HG03571 (cell line): ENCODE data around the gene TOX2.

Experiments used
- ATAC-seq: cut with Tn5 transposase; IDR thresholded peaks from one replicate; pipeline ENCODE4 v1.9.1; 2021; ENCODE audit not compliant: unreplicated experiment

The TOX2 gene

GRCh38 chr20:43915211-43916072, 790 bp downstream of the TOX2 start:
- ATAC-seq, result no peak

GRCh38 chr20:43916073-43916880, 1.6 kb downstream of the TOX2 start:
- ATAC-seq, result no peak

- no peak for ATAC-seq
Observed at GRCh38 chr20:43916881-43917371, 2.3 kb downstream of the TOX2 start.

GRCh38 chr20:43917380-43917779, 2.7 kb downstream of the TOX2 start:
- no peak for ATAC-seq

- ATAC-seq, result no peak
Observed at GRCh38 chr20:43919686-43920403, 5.2 kb downstream of the TOX2 start.

GRCh38 chr20:43920797-43921196, 6.1 kb downstream of the TOX2 start:
- ATAC-seq, result no peak

GRCh38 chr20:43921227-43921780, 6.7 kb downstream of the TOX2 start:
- no peak for ATAC-seq

GRCh38 chr20:43922614-43923013, 8.0 kb downstream of the TOX2 start:
- no peak for ATAC-seq

- no peak for ATAC-seq
Observed at GRCh38 chr20:43923322-43923721, 8.7 kb downstream of the TOX2 start.

- no peak for ATAC-seq
Observed at GRCh38 chr20:43923917-43924316, 9.3 kb downstream of the TOX2 start.

- ATAC-seq, result no peak
Observed at GRCh38 chr20:43925215-43925614, 10.6 kb downstream of the TOX2 start.

GRCh38 chr20:43925801-43926200, 11.1 kb downstream of the TOX2 start:
- no peak for ATAC-seq

GRCh38 chr20:43926287-43927050, 11.8 kb downstream of the TOX2 start:
- no peak for ATAC-seq

- no peak for ATAC-seq
Observed at GRCh38 chr20:43931976-43932375, 17.3 kb downstream of the TOX2 start.

GRCh38 chr20:43934833-43935232, 20.2 kb downstream of the TOX2 start:
- ATAC-seq, result no peak

GRCh38 chr20:43936104-43936770, 21.6 kb downstream of the TOX2 start:
- ATAC-seq, result no peak

- ATAC-seq, result no peak
Observed at GRCh38 chr20:43936805-43937204, 22.2 kb downstream of the TOX2 start.

- ATAC-seq, result no peak
Observed at GRCh38 chr20:43937591-43937990, 22.9 kb downstream of the TOX2 start.

- ATAC-seq, result no peak
Observed at GRCh38 chr20:43938017-43938655, 23.5 kb downstream of the TOX2 start.
